H1 (cell line): ENCODE results near the gene CDC37. TPM values are rescaled to one million over a fixed set of nuclear protein-coding genes. Genes with fewer than 3 reads are reported as not detected.

Experiments used
- CTCF ChIA-PET: fragments of 300-600 bp; sonication (Branson Sonifier 250); formaldehyde crosslinking; loops from one replicate; lab custom pipeline; 2021; ENCODE audit not compliant: partially characterized antibody; lab: Charles Lee
- POLR2A ChIA-PET: fragments of 300-600 bp; sonication (Branson Sonifier 250); formaldehyde crosslinking; loops from one replicate; lab custom pipeline; 2021; ENCODE audit warnings: inconsistent platforms; ENCODE audit not compliant: partially characterized antibody; lab: Charles Lee
- DNase-seq, 2 experiments: peaks; one replicate each; pipeline versions ENCODE4 v3.0.0 to v3.0.0-alpha.2; 2010 to 2022; ENCODE audit warnings: low spot score in 2 of 2, low read depth in 1 of 2, mixed read lengths in 1 of 2
- FAIRE-seq: peaks from 2 replicates; lab custom pipeline; 2011; peaks lifted over from hg19 to GRCh38; lab: Jason Lieb, UNC
- H2AFZ ChIP-seq: 2 replicates; pipeline ENCODE4 v1.8.1; 2012; ENCODE audit warnings: low read length, inconsistent platforms
- H2AK5ac ChIP-seq: 2 replicates; pipeline ENCODE4 v1.6.1; 2013; ENCODE audit warnings: low read depth, low read length
- H2BK120ac ChIP-seq: replicated peaks from 2 replicates; pipeline ENCODE3; 2013; ENCODE audit warnings: low read depth, low read length, inconsistent platforms
- H2BK12ac ChIP-seq: 2 replicates; pipeline ENCODE4 v1.6.1; 2013; ENCODE audit warnings: low read depth, low read length
- H2BK15ac ChIP-seq: 2 replicates; pipeline ENCODE4 v1.6.1; 2013; ENCODE audit warnings: low read length
- H2BK20ac ChIP-seq: 2 replicates; pipeline ENCODE4 v1.6.1; 2013; ENCODE audit warnings: low read length
- H2BK5ac ChIP-seq: 2 replicates; pipeline ENCODE4 v1.6.1; 2013; ENCODE audit warnings: low read depth, low read length
- H3K14ac ChIP-seq: 2 replicates; pipeline ENCODE4 v1.6.1; 2013; ENCODE audit warnings: inconsistent platforms; ENCODE audit not compliant: insufficient read length
- H3K18ac ChIP-seq: 2 replicates; pipeline ENCODE4 v1.6.1; 2013; ENCODE audit warnings: low read length; ENCODE audit errors: extremely low read depth
- H3K23ac ChIP-seq: 2 replicates; pipeline ENCODE4 v1.6.1; 2013; ENCODE audit warnings: inconsistent platforms; ENCODE audit not compliant: insufficient read length
- H3K23me2 ChIP-seq: 2 replicates; pipeline ENCODE4 v1.6.1; 2013; ENCODE audit warnings: low read depth, low read length
- H3K27ac ChIP-seq: 2 replicates; pipeline ENCODE4 v1.6.1; 2011; ENCODE audit warnings: low read depth, low read length, inconsistent platforms
- H3K27me3 ChIP-seq, 4 experiments: replicated peaks in 1 of 4; 1 replicate in 1 of 4; 2 replicates in 3 of 4; pipeline versions ENCODE4 v1.6.1 to v1.8.1; 2011 to 2013; ENCODE audit warnings: low read length in 3 of 4, mild to moderate bottlenecking in 3 of 4, inconsistent platforms in 2 of 4, mixed read lengths in 2 of 4, moderate library complexity in 1 of 4; ENCODE audit not compliant: control insufficient read depth in 3 of 4, insufficient read depth in 3 of 4; ENCODE audit errors: extremely low read depth in 1 of 4
- H3K36me3 ChIP-seq, 4 experiments: 2 replicates each; pipeline versions ENCODE4 v1.6.1 to v1.8.1; 2011 to 2013; ENCODE audit warnings: mild to moderate bottlenecking in 4 of 4, low read length in 3 of 4, moderate library complexity in 2 of 4, control low read depth in 1 of 4, inconsistent platforms in 1 of 4; ENCODE audit not compliant: insufficient read depth in 4 of 4, control insufficient read depth in 2 of 4
- H3K4ac ChIP-seq: replicated peaks from 2 replicates; pipeline ENCODE3; 2013; ENCODE audit warnings: low read length, low read depth, mixed read lengths, inconsistent platforms; ENCODE audit not compliant: insufficient read length
- H3K4me1 ChIP-seq, 4 experiments: replicated peaks in 1 of 4; 1 replicate in 1 of 4; 2 replicates in 3 of 4; pipeline versions ENCODE4 v1.6.1 to v1.8.1; 2011 to 2013; ENCODE audit warnings: low read length in 3 of 4, inconsistent platforms in 2 of 4, mixed read lengths in 1 of 4; ENCODE audit not compliant: insufficient read depth in 4 of 4, control insufficient read depth in 3 of 4
- H3K4me2 ChIP-seq, 2 experiments: 2 replicates each; pipeline versions ENCODE4 v1.6.1 to v1.8.1; 2011 to 2013; ENCODE audit warnings: low read depth in 2 of 2, low read length in 2 of 2, control low read depth in 1 of 2, inconsistent platforms in 1 of 2, mild to moderate bottlenecking in 1 of 2; ENCODE audit not compliant: insufficient read depth in 1 of 2
- H3K4me3 ChIP-seq, 4 experiments: fragments of 200-600, 300-600 bp in 1 of 4; sonication (generic), shearing (Covaris generic), sonication (Bioruptor Twin) in 1 of 4; 2 replicates each; pipeline versions ENCODE4 v1.5.1 to v1.8.1; 2011 to 2016; ENCODE audit warnings: low read length in 4 of 4, low read depth in 3 of 4, control low read depth in 2 of 4, inconsistent platforms in 2 of 4, mild to moderate bottlenecking in 2 of 4, mixed read lengths in 1 of 4, moderate library complexity in 1 of 4; ENCODE audit not compliant: insufficient read depth in 2 of 4; ENCODE audit errors: extremely low read depth in 1 of 4
- H3K56ac ChIP-seq: replicated peaks from 2 replicates; pipeline ENCODE3; 2013; ENCODE audit warnings: low read depth, mild to moderate bottlenecking, mixed read lengths, low read length, inconsistent platforms; ENCODE audit not compliant: insufficient read length
- H3K79me1 ChIP-seq: 2 replicates; pipeline ENCODE4 v1.6.1; 2013; ENCODE audit warnings: low read depth, low read length, control low read depth
- H3K79me2 ChIP-seq, 2 experiments: 2 replicates each; pipeline versions ENCODE4 v1.6.1 to v1.8.1; 2012 to 2013; ENCODE audit warnings: low read length in 2 of 2, mild to moderate bottlenecking in 2 of 2, inconsistent platforms in 1 of 2; ENCODE audit not compliant: insufficient read depth in 2 of 2, control insufficient read depth in 1 of 2
- H3K9ac ChIP-seq, 4 experiments: replicated peaks in 1 of 4; 1 replicate in 1 of 4; 2 replicates in 3 of 4; pipeline versions ENCODE4 v1.6.1 to v1.8.1; 2011 to 2013; ENCODE audit warnings: low read depth in 3 of 4, low read length in 3 of 4, control low read depth in 2 of 4, mild to moderate bottlenecking in 2 of 4, moderate library complexity in 2 of 4, inconsistent platforms in 1 of 4; ENCODE audit errors: extremely low read depth in 1 of 4
- H3K9me3 ChIP-seq, 2 experiments: 2 replicates each; pipeline versions ENCODE4 v1.6.1 to v1.8.1; 2012 to 2013; ENCODE audit warnings: mild to moderate bottlenecking in 2 of 2, moderate library complexity in 2 of 2, control low read depth in 1 of 2, inconsistent platforms in 1 of 2, low read depth in 1 of 2, low read length in 1 of 2, mixed read lengths in 1 of 2; ENCODE audit not compliant: insufficient read depth in 2 of 2
- H4K20me1 ChIP-seq, 2 experiments: replicated peaks in 1 of 2; 2 replicates each; pipeline versions ENCODE3 to v1.8.1; 2011 to 2013; ENCODE audit warnings: inconsistent platforms in 2 of 2, low read length in 2 of 2, mild to moderate bottlenecking in 1 of 2; ENCODE audit not compliant: insufficient read depth in 2 of 2, control insufficient read depth in 1 of 2
- H4K5ac ChIP-seq: 2 replicates; pipeline ENCODE4 v1.6.1; 2013; ENCODE audit warnings: low read length, low read depth, mixed read lengths, inconsistent platforms; ENCODE audit not compliant: insufficient read length
- H4K8ac ChIP-seq: 2 replicates; pipeline ENCODE4 v1.8.0; 2013; ENCODE audit warnings: mild to moderate bottlenecking, moderate library complexity, low read length, inconsistent platforms; ENCODE audit not compliant: insufficient read depth; ENCODE audit errors: extremely low read depth
- H4K91ac ChIP-seq: replicated peaks from 2 replicates; pipeline ENCODE3; 2013; ENCODE audit warnings: low read length, mixed read lengths, inconsistent platforms; ENCODE audit not compliant: insufficient read length
- ASH2L ChIP-seq: fragments of 200-600, 300-600 bp; sonication (generic); IDR thresholded peaks from one replicate; pipeline ENCODE4 v1.7.1; 2017; ENCODE audit warnings: low read length
- PHF8 ChIP-seq: fragments of 200-600 bp; sonication (generic); conservative IDR thresholded peaks from 2 replicates; pipeline ENCODE4 v1.7.1; 2012; ENCODE audit warnings: low read depth, mild to moderate bottlenecking, inconsistent platforms, low read length, moderate library complexity
- RFX5 ChIP-seq: IDR thresholded peaks from 2 replicates; pipeline ENCODE4 v1.6.1; 2011; ENCODE audit warnings: low read depth, low read length, improper control_type of control experiment, borderline replicate concordance
- SIN3A ChIP-seq, 2 experiments: IDR thresholded peaks in 1 of 2; conservative IDR thresholded peaks in 1 of 2; 2 replicates each; pipeline ENCODE4 v1.6.1; 2011 to 2012; ENCODE audit warnings: low read length in 2 of 2, improper control_type of control experiment in 1 of 2, low read depth in 1 of 2, mild to moderate bottlenecking in 1 of 2
- USF2 ChIP-seq: IDR thresholded peaks from 2 replicates; pipeline ENCODE4 v1.6.1; 2011; ENCODE audit warnings: low read length, improper control_type of control experiment
- WGBS, 2 experiments: shearing (Covaris generic) in 1 of 2; methylation state at CpG; one replicate each; pipeline versions ENCODE4 v1.1.6 to v1.1.7; 2013 to 2015; ENCODE audit warnings: low lambda C conversion rate in 2 of 2, mixed read lengths in 2 of 2, inconsistent platforms in 1 of 2, low coverage in 1 of 2, missing lambda C conversion rate in 1 of 2; ENCODE audit not compliant: insufficient replicate concordance in 2 of 2, insufficient coverage in 1 of 2, insufficient read length in 1 of 2; ENCODE audit errors: extremely low coverage in 1 of 2, missing lambda C conversion rate in 1 of 2; 5-methylcytosine and 5-hydroxymethylcytosine counted together
- polyA plus RNA-seq, 7 experiments: library from polyadenylated mRNA; depleted of rRNA in 3 of 7; stranded (reverse) in 5 of 7; unstranded in 2 of 7; fragments of >200 nt in 5 of 7; fragments of 200-250 nt in 2 of 7; gene quantifications; 1 replicate in 5 of 7; 2 replicates in 1 of 7; 4 replicates in 1 of 7; pipeline versions ENCODE4 v1.2.1 to v1.2.3, GENCODE V29; 2011 to 2013; ENCODE audit warnings: missing spikeins in 2 of 7, mixed read lengths in 2 of 7
- total RNA-seq: library from RNA; stranded (reverse); fragmentation: NEBNext Ultra II Directional; extraction: Animal tissue kit (Norgen Biotek cat#: 25700); gene quantifications from 2 replicates; pipeline ENCODE4 v1.2.1, GENCODE V29; 2021

CDC37 gene
- total and polyA plus RNA-seq, 2 of the 8 experiments (the other 6 are each of a cell fraction or from before 2014, with no cell fraction given), result 162 to 181 TPM

DNA sequence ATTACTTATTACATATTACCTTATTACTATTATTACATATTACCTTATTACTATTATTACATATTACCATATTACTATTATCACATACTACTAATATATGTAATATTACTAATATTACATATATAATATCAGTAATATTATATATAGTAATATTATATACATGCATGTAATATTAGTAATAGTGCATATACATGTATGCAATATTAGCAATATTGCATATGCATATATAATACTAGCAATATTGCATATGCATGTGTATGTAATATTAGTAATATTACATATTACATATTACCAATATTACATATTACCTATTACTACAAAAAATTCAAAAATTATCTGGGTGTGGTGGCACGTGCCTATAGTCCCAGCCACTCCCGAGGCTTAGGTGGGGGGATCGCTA, 39.4 kb upstream of the CDC37 start:
- no peak overlapping the region for H2BK20ac ChIP-seq
- H3K9me3 ChIP-seq, result no peaks in the 10 kb centered on the region
- H2BK120ac ChIP-seq, result no peak overlapping the region
- no peaks in the 10 kb centered on the region; the same call in 1 of the 2 replicates for H3K79me1 ChIP-seq
- TF ChIP-seq SIN3A (conservative IDR thresholded peaks at IDR 0.05 in 1 of 2, IDR thresholded peaks at IDR 0.05 in 1 of 2; ENCODE audit: low read depth in 1 of 2, low read length in 2 of 2) (no peak), ASH2L (no peak), PHF8 (no peak), RFX5 (no peak), USF2 (no peak)
- no peak overlapping the region for H3K4ac ChIP-seq
- no peak overlapping the region for H3K4me3 ChIP-seq
- ChIA-PET CTCF (interaction anchor here (1.4 kb wide), 1 partner anchor 19 kb away, joined by 5 read pairs; no protein-coding TSS in a partner anchor), POLR2A (interaction anchor here (1.1 to 1.7 kb wide), 2 partner anchors 12 to 21 kb away, joined by 3 read pairs; no protein-coding TSS in a partner anchor)
- H3K56ac ChIP-seq, result no peak overlapping the region
- H2AK5ac ChIP-seq, result no peak overlapping the region
- 87% methylated on average over 3 of the region's 3 CpGs; no CpG with 5 or more reads in 1 of the 2 experiments for WGBS, 2 experiments
- no peaks in the 10 kb centered on the region for H4K20me1 ChIP-seq
- no peak overlapping the region for H4K5ac ChIP-seq
- H3K27me3 ChIP-seq, result 0 out of 7 replicates have a peak, but pooled peaks cover 0 to 1% (median 0%) of the 10 kb centered on the region in 4 experiments
- no peaks in the 10 kb centered on the region for H3K36me3 ChIP-seq
- no peaks in the 10 kb centered on the region for H3K4me1 ChIP-seq
- no peaks in the 10 kb centered on the region for H3K79me2 ChIP-seq
- H2BK15ac ChIP-seq, result no peak overlapping the region
- H3K4me2 ChIP-seq, result no peak overlapping the region
- DNase-seq (no peak), FAIRE-seq (no peak)
- H3K14ac ChIP-seq, result no peak overlapping the region
- H3K18ac ChIP-seq, result no peak overlapping the region
- no peak overlapping the region for H4K91ac ChIP-seq
- H2BK12ac ChIP-seq, result no peak overlapping the region
- H2BK5ac ChIP-seq, result no peak overlapping the region
- H3K9ac ChIP-seq, result no peak overlapping the region
- no peaks in the 10 kb centered on the region for H3K23me2 ChIP-seq
- H2AFZ ChIP-seq, result no peak overlapping the region
- H3K27ac ChIP-seq, result no peak overlapping the region
- H3K23ac ChIP-seq, result no peak overlapping the region
- H4K8ac ChIP-seq, result no peak overlapping the region
